SIG-M5 treated with dmso at 0.1 percent for 504 hours (cell line): ENCODE results near the gene C12orf76.
"Not testable (repeated sequence)": the region's sequence is repeated elsewhere in the genome, so short reads cannot be mapped to it uniquely, and the experiment has no call there.

ENCODE experiments used
- DNase-seq: peaks from one replicate; lab custom pipeline; 2025; ENCODE audit not compliant: unreplicated experiment; lab: John Stamatoyannopoulos, UW

C12orf76 gene

GRCh38 chr12:110048242-110049027 is at the start of gene C12orf76:
C12orf76 (minus strand) TSS chr12:110048522; CDS start chr12:110048495, 27 bp downstream.
- peak; percentile 99 for DNase-seq

GRCh38 chr12:110093631-110094311 is 45.4 kb upstream of the C12orf76 start:
- no peak for DNase-seq

- no peak for DNase-seq
These were observed 42.9 kb upstream of the C12orf76 start for GRCh38 chr12:110091136-110091711.

GRCh38 chr12:110090266-110091135 is 42.2 kb upstream of the C12orf76 start:
- no peak for DNase-seq

- DNase-seq: peak; percentile 88
These were observed 40.6 kb upstream of the C12orf76 start for GRCh38 chr12:110088936-110089335.

GRCh38 chr12:110088216-110088615 is 39.9 kb upstream of the C12orf76 start:
- DNase-seq: peak; percentile 86

GRCh38 chr12:110084314-110085015 is 36.1 kb upstream of the C12orf76 start:
- DNase-seq: no peak

- no peak for DNase-seq
These were observed 32.1 kb upstream of the C12orf76 start for GRCh38 chr12:110080410-110080809.

- DNase-seq: peak; percentile 67
These were observed 31.4 kb upstream of the C12orf76 start for GRCh38 chr12:110079477-110080400.

GRCh38 chr12:110077800-110078199 is 29.5 kb upstream of the C12orf76 start:
- no peak for DNase-seq

- DNase-seq: no peak
These were observed 27.6 kb upstream of the C12orf76 start for GRCh38 chr12:110075880-110076279.

- no peak for DNase-seq
These were observed 25.8 kb upstream of the C12orf76 start for GRCh38 chr12:110074089-110074488.

GRCh38 chr12:110073049-110073831 is 24.9 kb upstream of the C12orf76 start:
- no peak for DNase-seq

GRCh38 chr12:110072636-110073035 is 24.3 kb upstream of the C12orf76 start:
- not testable (repeated sequence) for DNase-seq

GRCh38 chr12:110071967-110072366 is 23.6 kb upstream of the C12orf76 start:
- no peak for DNase-seq

GRCh38 chr12:110071504-110071903 is 23.2 kb upstream of the C12orf76 start:
- DNase-seq: no peak

- no peak for DNase-seq
These were observed 20.3 kb upstream of the C12orf76 start for GRCh38 chr12:110068654-110069053.

- not testable (repeated sequence) for DNase-seq
These were observed 19.8 kb upstream of the C12orf76 start for GRCh38 chr12:110068115-110068514.

GRCh38 chr12:110067531-110067930 is 19.2 kb upstream of the C12orf76 start:
- no peak for DNase-seq
